A549 (cell line): ENCODE data around the gene MED27. TPM values are rescaled to one million over a fixed set of nuclear protein-coding genes. Genes with fewer than 3 reads are reported as not detected.

Experiments
- ATAC-seq, 2 experiments: fragments of 200-7000 bp in 1 of 2; fragments of >200 bp in 1 of 2; cut with Nextera tagmentation in 1 of 2; cut with Tn5 transposase in 1 of 2; 3 replicates each; pipeline versions ENCODE4 v1.8.0 to v1.9.1; 2018 to 2020; ENCODE audit warnings: mild to moderate bottlenecking in 1 of 2, moderate library complexity in 1 of 2
- CTCF ChIA-PET: fragments of 300-600 bp; sonication (Branson Sonifier 250); formaldehyde crosslinking; extraction: SDS; loops from one replicate; lab custom pipeline; 2021; ENCODE audit warnings: antibody characterized with exemption, inconsistent platforms; lab: Yijun Ruan, JAX
- POLR2A ChIA-PET: fragments of 350-600 bp; formaldehyde crosslinking; extraction: SDS; loops from one replicate; lab custom pipeline; 2021; ENCODE audit warnings: antibody characterized with exemption, inconsistent platforms; lab: Yijun Ruan, JAX
- DNase-seq, 2 experiments: peaks; one replicate each; pipeline versions ENCODE4 v3.0.0 to v3.0.0-alpha.2; 2011 to 2016; ENCODE audit warnings: low read depth in 1 of 2, low spot score in 1 of 2
- FAIRE-seq: peaks from 2 replicates; lab custom pipeline; 2011; peaks lifted over from hg19 to GRCh38; lab: Jason Lieb, UNC
- H3K27ac ChIP-seq, 2 experiments: fragments of >200 bp; sonication (Bioruptor Twin); formaldehyde crosslinking; 3 replicates each; pipeline ENCODE4 v1.5.1; 2016 to 2017
- H3K4me1 ChIP-seq: fragments of >200 bp; sonication (Bioruptor Twin); formaldehyde crosslinking; 3 replicates; pipeline ENCODE4 v1.6.1; 2016
- H3K4me2 ChIP-seq: fragments of >200 bp; sonication (Bioruptor Twin); formaldehyde crosslinking; 3 replicates; pipeline ENCODE4 v1.6.1; 2016
- H3K4me3 ChIP-seq: fragments of >200 bp; sonication (Bioruptor Twin); formaldehyde crosslinking; 3 replicates; pipeline ENCODE4 v1.5.1; 2016
- H3K9me3 ChIP-seq: fragments of >200 bp; sonication (Bioruptor Twin); formaldehyde crosslinking; 3 replicates; pipeline ENCODE4 v1.6.1; 2016
- BCL3 ChIP-seq: fragments of >200 bp; sonication (Bioruptor Twin); formaldehyde crosslinking; IDR thresholded peaks from 3 replicates; pipeline ENCODE4 v1.6.1; 2016
- CBX2 ChIP-seq: fragments of 200-600 bp; sonication (generic); IDR thresholded peaks from 2 replicates; pipeline ENCODE4 v1.6.1; 2016; ENCODE audit warnings: low read depth, mild to moderate bottlenecking, borderline replicate concordance
- CBX8 ChIP-seq: fragments of 200-600 bp; sonication (generic); IDR thresholded peaks from 2 replicates; pipeline ENCODE4 v1.6.1; 2016
- EHF ChIP-seq: fragments of 250-450 bp; sonication (Bioruptor Pico); IDR thresholded peaks from 2 replicates; pipeline ENCODE4 v1.5.0; 2020; ENCODE audit warnings: mild to moderate bottlenecking
- EHMT2 ChIP-seq: fragments of 200-600 bp; sonication (generic); IDR thresholded peaks from 2 replicates; pipeline ENCODE4 v1.6.1; 2016; ENCODE audit warnings: antibody characterized with exemption, low read depth, mild to moderate bottlenecking, moderate library complexity
- ELK1 ChIP-seq: fragments of 150-350 bp; IDR thresholded peaks from 2 replicates; pipeline ENCODE4 v1.6.1; 2014; ENCODE audit warnings: low read depth, mild to moderate bottlenecking, low read length
- EP300 ChIP-seq, 2 experiments: fragments of >200 bp; sonication (Bioruptor Twin); formaldehyde crosslinking; IDR thresholded peaks; 2 replicates in 1 of 2; 3 replicates in 1 of 2; pipeline ENCODE4 v1.6.1; 2016 to 2017
- FOSB ChIP-seq: fragments of 250-450 bp; sonication (Bioruptor Pico); IDR thresholded peaks from 2 replicates; pipeline ENCODE4 v1.5.0; 2020; ENCODE audit warnings: mild to moderate bottlenecking, moderate library complexity
- FOXS1 ChIP-seq: fragments of 250-450 bp; sonication (Bioruptor Pico); IDR thresholded peaks from 2 replicates; pipeline ENCODE4 v1.5.0; 2020; ENCODE audit warnings: mild to moderate bottlenecking, moderate library complexity
- GATA3 ChIP-seq: IDR thresholded peaks from 2 replicates; pipeline ENCODE4 v1.6.1; 2012; ENCODE audit warnings: borderline replicate concordance
- HES2 ChIP-seq: fragments of >200 bp; sonication (Bioruptor Twin); formaldehyde crosslinking; IDR thresholded peaks from 2 replicates; pipeline ENCODE4 v1.6.1; 2016
- HOXA7 ChIP-seq: fragments of 250-450 bp; sonication (Bioruptor Pico); IDR thresholded peaks from 2 replicates; pipeline ENCODE4 v1.5.0; 2020; ENCODE audit warnings: mild to moderate bottlenecking, moderate library complexity
- HOXB5 ChIP-seq: fragments of 250-450 bp; sonication (Bioruptor Pico); IDR thresholded peaks from 2 replicates; pipeline ENCODE4 v1.5.0; 2020; ENCODE audit warnings: mild to moderate bottlenecking, moderate library complexity
- JUNB ChIP-seq: fragments of >200 bp; sonication (Bioruptor Twin); formaldehyde crosslinking; IDR thresholded peaks from 2 replicates; pipeline ENCODE4 v1.6.1; 2016
- KDM5A ChIP-seq: fragments of 200-600 bp; sonication (generic); IDR thresholded peaks from 2 replicates; pipeline ENCODE4 v1.6.1; 2016; ENCODE audit warnings: antibody characterized with exemption, mild to moderate bottlenecking
- PHF8 ChIP-seq: fragments of 200-600 bp; sonication (generic); IDR thresholded peaks from 2 replicates; pipeline ENCODE4 v1.6.1; 2016; ENCODE audit warnings: low read depth, mild to moderate bottlenecking, antibody characterized with exemption, moderate library complexity, borderline replicate concordance
- POLR2A ChIP-seq: IDR thresholded peaks from 2 replicates; pipeline ENCODE4 v1.6.1; 2012; ENCODE audit warnings: mild to moderate bottlenecking, low read length
- POLR2AphosphoS2 ChIP-seq: conservative IDR thresholded peaks from 2 replicates; pipeline ENCODE4 v1.6.1; 2012; ENCODE audit warnings: low read length, improper control_type of control experiment, inconsistent platforms
- RARB ChIP-seq: fragments of 250-450 bp; sonication (Bioruptor Pico); IDR thresholded peaks from 2 replicates; pipeline ENCODE4 v1.8.0; 2021; ENCODE audit warnings: mild to moderate bottlenecking, moderate library complexity
- RCOR1 ChIP-seq: fragments of 150-350 bp; IDR thresholded peaks from 2 replicates; pipeline ENCODE4 v1.6.1; 2014; ENCODE audit warnings: antibody characterized with exemption, low read length, low read depth
- REST ChIP-seq: fragments of 200-600 bp; sonication (generic); IDR thresholded peaks from 2 replicates; pipeline ENCODE4 v1.6.1; 2016; ENCODE audit warnings: antibody characterized with exemption, mild to moderate bottlenecking, moderate library complexity
- RFX5 ChIP-seq: fragments of 450-650 bp; IDR thresholded peaks from 2 replicates; pipeline ENCODE4 v1.7.1; 2014; ENCODE audit warnings: antibody characterized with exemption, mild to moderate bottlenecking, moderate library complexity
- SREBF2 ChIP-seq: fragments of 450-650 bp; IDR thresholded peaks from 2 replicates; pipeline ENCODE4 v1.6.1; 2014; ENCODE audit warnings: mild to moderate bottlenecking, moderate library complexity
- ZFP36 ChIP-seq: fragments of 450-650 bp; IDR thresholded peaks from 2 replicates; pipeline ENCODE4 v1.6.1; 2014; ENCODE audit warnings: borderline replicate concordance; ENCODE audit not compliant: partially characterized antibody
- ZNF302 ChIP-seq: fragments of 250-450 bp; sonication (Bioruptor Pico); IDR thresholded peaks from 2 replicates; pipeline ENCODE4 v1.9.0; 2021; ENCODE audit warnings: inconsistent platforms, mild to moderate bottlenecking, moderate library complexity
- ZSCAN20 ChIP-seq: fragments of 250-450 bp; sonication (Bioruptor Pico); IDR thresholded peaks from 2 replicates; pipeline ENCODE4 v1.8.0; 2022; ENCODE audit warnings: mild to moderate bottlenecking, moderate library complexity
- WGBS: methylation state at CpG from one replicate; pipeline ENCODE4 v1.1.6; 2017; ENCODE audit errors: missing lambda C conversion rate; 5-methylcytosine and 5-hydroxymethylcytosine counted together
- polyA plus RNA-seq, 4 experiments: library from polyadenylated mRNA; depleted of rRNA in 3 of 4; stranded (reverse); fragments of >200 nt; fragmentation: RNase III in 1 of 4; extraction: RNeasy Plus Mini Kit Qiagen cat#74134 plus additional on column Dnase treatment in 1 of 4; gene quantifications; 2 replicates in 3 of 4; 3 replicates in 1 of 4; pipeline ENCODE4 v1.2.3, GENCODE V29; 2011 to 2017
- TF ChIP-seq, protein P1 (sequence below): IDR thresholded peaks from 2 replicates; pipeline ENCODE4 v1.6.1; 2012

MED27 gene
- polyA plus RNA-seq, 2 of the 4 experiments (the other 2 are of a cell fraction): 24.2 to 37.8 TPM

DNA sequence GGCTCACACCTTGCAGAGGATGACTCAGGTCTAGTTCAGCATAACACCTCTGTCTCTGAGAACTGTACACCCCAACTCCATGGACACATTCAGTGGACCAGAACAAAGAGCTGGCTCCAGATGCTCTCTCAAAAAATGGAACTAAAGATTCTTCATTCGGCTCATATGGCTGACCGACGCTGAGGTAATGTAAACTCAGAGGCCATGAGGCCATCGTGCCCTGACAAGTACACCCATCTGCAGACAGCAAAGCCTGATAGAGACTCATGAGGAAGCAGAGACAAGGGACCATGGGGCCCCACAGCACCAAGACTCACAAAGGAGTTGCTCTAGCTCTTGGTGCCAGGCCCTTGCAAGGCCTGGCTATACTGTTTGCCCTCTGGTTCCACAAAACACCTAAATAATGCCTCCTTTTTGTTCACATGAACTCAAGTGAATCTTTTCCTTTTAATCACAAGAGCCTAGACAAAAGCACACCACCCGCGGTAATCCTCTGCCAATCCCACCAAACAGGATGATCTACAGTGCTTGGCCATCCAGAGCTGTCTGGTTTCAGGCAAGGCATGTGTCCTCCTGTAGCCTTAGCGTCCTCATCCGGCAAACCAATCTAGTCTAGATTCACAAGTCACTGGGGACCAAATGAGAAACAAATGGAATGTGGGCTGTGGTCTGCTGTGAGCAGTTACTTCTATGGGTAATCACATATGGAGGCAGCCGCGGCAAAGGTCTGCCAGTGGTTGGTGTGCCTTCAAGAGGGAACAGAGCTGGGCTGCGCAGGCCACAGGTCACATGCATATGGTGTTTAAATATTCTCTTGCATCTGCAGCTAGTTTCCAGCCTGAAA lies 22.7 kb downstream of the MED27 start:
- DNase-seq (no peak), ATAC-seq (no peak)
- no peak for TF ChIP-seq CBX8
- TF ChIP-seq POLR2AphosphoS2: no peak
- no peak for TF ChIP-seq ELK1
- no peak for TF ChIP-seq POLR2A
- TF ChIP-seq BCL3: no peak
- no peak for TF ChIP-seq FOXS1 (CRISPR knock-in tag)
- TF ChIP-seq EHMT2: no peak
- TF ChIP-seq RARB (CRISPR knock-in tag): no peak
- TF ChIP-seq HOXA7 (CRISPR knock-in tag): no peak
- no peak for TF ChIP-seq KDM5A
- no peak for TF ChIP-seq RFX5
- TF ChIP-seq EP300 (IDR thresholded peaks at IDR 0.05): no peak
- TF ChIP-seq, all 56 proteins: peak for 0
- 93% methylated on average over 11 of the region's 11 CpGs for WGBS
- Histone ChIP-seq H3K4me3 (no peak overlapping the region), H3K4me2 (no peak overlapping the region), H3K27ac (no peak overlapping the region), H3K4me1 (0 out of 3 replicates have a peak, but pooled peaks cover 5% of the 10 kb centered on the region), H3K9me3 (peaks cover 6% of the 10 kb centered on the region; the same call in 2 of the 3 replicates)
- CTCF ChIA-PET: no interaction called here
- FAIRE-seq: no peak
- POLR2A ChIA-PET: no interaction called here

DNA sequence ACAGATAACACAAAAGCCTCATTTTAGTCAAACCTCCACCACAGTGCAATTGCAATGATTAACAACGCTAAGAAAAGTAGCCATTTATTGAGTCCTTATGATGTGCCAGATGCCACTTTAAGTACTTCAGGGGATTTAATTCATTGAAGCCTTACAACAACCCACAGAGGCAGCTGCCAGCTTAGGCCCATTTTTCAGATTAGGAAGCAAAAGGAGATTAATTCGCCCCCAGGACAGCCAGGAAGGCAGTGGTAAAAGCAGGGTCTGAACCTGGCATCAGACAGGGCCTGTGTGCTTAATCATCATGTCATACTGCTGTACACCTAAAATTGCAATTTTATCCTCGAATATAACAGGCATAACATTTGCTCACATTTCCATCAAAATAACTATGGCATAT lies 23.9 kb downstream of the MED27 start:
- no peak for FAIRE-seq
- TF ChIP-seq ZNF302 (CRISPR knock-in tag): no peak
- no peak for TF ChIP-seq HOXA7 (CRISPR knock-in tag)
- no peak for TF ChIP-seq CBX2
- no peak for TF ChIP-seq FOSB (CRISPR knock-in tag)
- no peak for TF ChIP-seq PHF8
- TF ChIP-seq EHF (CRISPR knock-in tag): no peak
- no peak for TF ChIP-seq FOXS1 (CRISPR knock-in tag)
- TF ChIP-seq HES2: no peak
- TF ChIP-seq EHMT2: no peak
- TF ChIP-seq, all 56 proteins: peak for 0
- Histone ChIP-seq H3K4me2 (no peak overlapping the region), H3K4me1 (0 out of 3 replicates have a peak, but pooled peaks cover 5% of the 10 kb centered on the region), H3K4me3 (no peak overlapping the region), H3K27ac (no peak overlapping the region), H3K9me3 (peaks cover 6% of the 10 kb centered on the region; the same call in 2 of the 3 replicates)
- DNase-seq (no peak), ATAC-seq (no peak)
- WGBS: 90% methylated on average over 3 of the region's 3 CpGs
- POLR2A ChIA-PET: no interaction called here
- CTCF ChIA-PET: no interaction called here

- Histone ChIP-seq H3K9me3 (peaks cover 6% of the 10 kb centered on the region; the same call in 2 of the 3 replicates), H3K4me1 (0 out of 3 replicates have a peak, but pooled peaks cover 5% of the 10 kb centered on the region), H3K4me3 (no peak overlapping the region), H3K27ac (no peak overlapping the region), H3K4me2 (no peak overlapping the region)
- ATAC-seq (no peak), DNase-seq (no peak), FAIRE-seq (no peak)
- CTCF ChIA-PET: interaction anchor here (0.7 kb wide), 1 partner anchor 120 kb away, joined by 7 read pairs; no protein-coding TSS in a partner anchor
- POLR2A ChIA-PET: no interaction called here
- 95% methylated on average over 11 of the region's 11 CpGs for WGBS
- no peak for TF ChIP-seq GATA3
- no peak for TF ChIP-seq HES2
- TF ChIP-seq, protein P1, sequence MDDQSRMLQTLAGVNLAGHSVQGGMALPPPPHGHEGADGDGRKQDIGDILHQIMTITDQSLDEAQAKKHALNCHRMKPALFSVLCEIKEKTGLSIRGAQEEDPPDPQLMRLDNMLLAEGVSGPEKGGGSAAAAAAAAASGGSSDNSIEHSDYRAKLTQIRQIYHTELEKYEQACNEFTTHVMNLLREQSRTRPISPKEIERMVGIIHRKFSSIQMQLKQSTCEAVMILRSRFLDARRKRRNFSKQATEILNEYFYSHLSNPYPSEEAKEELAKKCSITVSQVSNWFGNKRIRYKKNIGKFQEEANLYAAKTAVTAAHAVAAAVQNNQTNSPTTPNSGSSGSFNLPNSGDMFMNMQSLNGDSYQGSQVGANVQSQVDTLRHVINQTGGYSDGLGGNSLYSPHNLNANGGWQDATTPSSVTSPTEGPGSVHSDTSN: no peak
- no peak for TF ChIP-seq JUNB
- TF ChIP-seq FOSB (CRISPR knock-in tag): no peak
- no peak for TF ChIP-seq REST
- TF ChIP-seq ZFP36: no peak
- no peak for TF ChIP-seq HOXB5
- no peak for TF ChIP-seq ZSCAN20 (CRISPR knock-in tag)
- TF ChIP-seq RCOR1: no peak
- TF ChIP-seq SREBF2: no peak
Observed at GRCh38 chr9:132054024-132054423, 25.6 kb downstream of the MED27 start.
